Smooth muscle cell of the brain vasculature (primary cell): ENCODE measurements around the gene CNGA4.

Experiments
- DNase-seq: peaks from one replicate; pipeline ENCODE4 v3.0.0-alpha.2; 2012; ENCODE audit warnings: low read depth, low spot score

CNGA4 gene, protein sequence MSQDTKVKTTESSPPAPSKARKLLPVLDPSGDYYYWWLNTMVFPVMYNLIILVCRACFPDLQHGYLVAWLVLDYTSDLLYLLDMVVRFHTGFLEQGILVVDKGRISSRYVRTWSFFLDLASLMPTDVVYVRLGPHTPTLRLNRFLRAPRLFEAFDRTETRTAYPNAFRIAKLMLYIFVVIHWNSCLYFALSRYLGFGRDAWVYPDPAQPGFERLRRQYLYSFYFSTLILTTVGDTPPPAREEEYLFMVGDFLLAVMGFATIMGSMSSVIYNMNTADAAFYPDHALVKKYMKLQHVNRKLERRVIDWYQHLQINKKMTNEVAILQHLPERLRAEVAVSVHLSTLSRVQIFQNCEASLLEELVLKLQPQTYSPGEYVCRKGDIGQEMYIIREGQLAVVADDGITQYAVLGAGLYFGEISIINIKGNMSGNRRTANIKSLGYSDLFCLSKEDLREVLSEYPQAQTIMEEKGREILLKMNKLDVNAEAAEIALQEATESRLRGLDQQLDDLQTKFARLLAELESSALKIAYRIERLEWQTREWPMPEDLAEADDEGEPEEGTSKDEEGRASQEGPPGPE

DNA sequence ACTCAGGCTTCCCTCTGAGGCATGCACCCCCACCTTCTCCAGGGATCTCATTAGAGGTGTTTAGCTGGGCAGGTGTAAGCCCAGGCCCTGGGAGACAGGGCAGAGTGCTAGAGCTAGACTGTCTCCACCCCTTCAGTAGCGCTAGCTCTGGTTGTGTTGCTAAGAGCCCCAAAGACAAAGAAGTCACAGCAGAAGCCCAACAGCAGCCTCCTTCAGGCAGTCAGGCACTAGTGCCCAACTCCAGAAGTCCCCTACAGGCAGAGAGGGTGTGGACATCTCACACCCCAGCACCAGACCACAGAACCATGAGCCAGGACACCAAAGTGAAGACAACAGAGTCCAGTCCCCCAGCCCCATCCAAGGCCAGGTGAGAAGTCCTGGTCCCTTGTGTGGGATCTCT lies at the start of gene CNGA4:
TSS of gene CNGA4 (plus strand) at position 188 of the 400 bp plus-strand sequence. CDS start at position 306, 118 bp downstream.
- DNase-seq, result no peak

DNA sequence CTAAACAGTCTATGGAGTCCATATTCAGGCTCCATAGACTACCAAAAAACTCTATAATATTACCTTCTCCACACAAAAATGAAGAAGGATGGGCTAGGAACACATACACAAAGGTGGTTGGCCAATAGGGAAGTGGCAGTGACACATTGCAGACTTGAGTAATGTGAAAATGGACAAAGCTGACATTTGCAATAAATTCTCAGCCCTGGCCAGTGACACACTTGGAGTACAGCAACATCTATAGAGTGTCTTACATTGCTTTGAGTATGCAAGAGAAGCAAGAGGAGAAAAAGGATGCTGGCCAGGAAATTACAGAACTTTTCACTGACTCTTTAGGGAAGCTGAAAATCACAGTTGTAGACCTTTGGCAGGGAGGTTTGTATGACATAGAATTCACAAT lies 47.1 kb upstream of the CNGA4 start:
- no peak for DNase-seq

DNA sequence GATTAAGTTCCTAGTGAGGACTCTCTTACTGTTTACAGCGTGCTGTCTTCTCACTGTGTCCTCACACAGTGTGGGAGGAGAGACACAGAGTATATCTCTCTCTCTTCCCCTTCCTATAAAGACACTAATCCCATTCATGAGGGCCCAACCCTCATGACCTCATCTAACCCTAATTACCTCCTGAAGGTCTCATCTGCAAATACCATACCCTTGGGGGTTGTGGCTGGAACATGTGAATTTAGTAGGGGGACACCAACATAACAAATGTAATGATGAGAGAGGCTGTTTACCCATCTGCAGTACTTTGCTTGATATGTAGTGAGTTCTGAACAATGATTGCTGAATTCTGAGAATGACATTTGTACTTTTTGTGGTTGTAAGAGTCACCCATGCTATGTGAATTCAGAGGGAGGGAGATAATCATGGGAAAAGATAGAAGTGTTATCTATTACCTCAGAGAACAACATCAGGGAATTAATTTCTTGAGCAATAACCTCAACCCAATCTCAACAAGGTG lies 44.8 kb upstream of the CNGA4 start:
- no peak for DNase-seq

DNA sequence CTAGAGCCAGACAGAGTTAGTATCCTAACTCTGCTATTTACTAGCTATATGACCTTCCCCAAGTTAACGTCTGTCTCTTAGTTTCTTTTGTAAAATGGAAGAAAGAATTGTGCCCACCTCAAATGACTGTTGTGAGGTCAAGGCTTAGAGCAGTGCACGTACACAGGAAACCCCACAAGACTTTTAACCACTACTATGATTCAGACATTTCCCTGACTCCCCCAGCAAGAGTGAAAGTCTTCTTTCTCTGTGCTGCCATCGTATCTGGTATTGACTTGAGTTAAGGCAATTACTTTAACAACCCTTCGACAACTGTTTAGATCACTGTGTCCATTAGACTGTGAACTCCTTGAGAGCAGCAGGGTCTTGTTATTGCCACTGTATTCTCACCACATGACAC lies 42.5 kb upstream of the CNGA4 start:
- DNase-seq, result no peak

DNA sequence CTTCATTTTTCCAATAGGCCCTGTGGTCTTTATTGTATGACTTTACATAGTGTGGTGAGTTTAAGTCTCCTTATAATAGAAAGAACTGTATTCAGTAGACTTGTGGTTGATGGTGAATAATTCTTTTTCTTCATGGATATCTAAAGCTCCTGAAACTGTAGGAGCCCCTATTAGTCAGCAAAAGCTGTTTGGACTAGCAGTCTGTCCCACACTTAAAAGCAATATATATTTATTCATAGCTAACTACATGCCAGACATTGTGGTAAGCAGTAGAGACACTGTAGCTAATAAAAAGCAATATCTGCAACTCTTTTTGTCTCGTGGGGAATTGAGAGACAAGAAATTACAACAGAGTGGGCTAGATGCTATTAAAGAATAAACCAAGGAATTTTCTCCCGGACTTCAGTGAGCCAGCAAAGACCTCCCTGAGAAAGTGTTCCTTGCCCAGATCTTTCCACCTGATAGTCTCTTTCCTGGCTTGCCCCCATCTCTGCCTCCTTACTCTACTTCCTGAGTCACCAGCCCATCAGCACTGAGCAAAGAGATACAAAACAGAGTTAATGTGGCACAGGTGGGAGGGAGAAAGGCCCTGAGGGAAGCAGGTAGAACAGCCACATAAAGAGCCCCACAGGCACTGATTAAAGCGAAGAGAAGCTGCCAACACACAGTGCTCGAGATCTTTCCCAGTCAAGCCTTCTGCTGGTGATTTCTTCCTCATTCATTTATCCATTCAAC lies 41.3 kb upstream of the CNGA4 start:
- no peak for DNase-seq

DNA sequence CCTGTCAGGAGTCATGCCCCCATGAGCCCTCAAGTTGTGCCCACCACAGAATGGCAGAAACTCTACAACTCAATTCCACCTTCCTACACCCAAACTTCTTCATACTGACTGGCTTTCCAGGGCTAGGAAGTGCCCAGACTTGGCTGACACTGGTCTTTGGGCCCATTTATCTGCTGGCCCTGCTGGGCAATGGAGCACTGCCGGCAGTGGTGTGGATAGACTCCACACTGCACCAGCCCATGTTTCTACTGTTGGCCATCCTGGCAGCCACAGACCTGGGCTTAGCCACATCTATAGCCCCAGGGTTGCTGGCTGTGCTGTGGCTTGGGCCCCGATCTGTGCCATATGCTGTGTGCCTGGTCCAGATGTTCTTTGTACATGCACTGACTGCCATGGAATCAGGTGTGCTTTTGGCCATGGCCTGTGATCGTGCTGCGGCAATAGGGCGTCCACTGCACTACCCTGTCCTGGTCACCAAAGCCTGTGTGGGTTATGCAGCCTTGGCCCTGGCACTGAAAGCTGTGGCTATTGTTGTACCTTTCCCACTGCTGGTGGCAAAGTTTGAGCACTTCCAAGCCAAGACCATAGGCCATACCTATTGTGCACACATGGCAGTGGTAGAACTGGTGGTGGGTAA lies 39.6 kb upstream of the CNGA4 start, which contains the start of gene OR52W1:
TSS of gene OR52W1 (plus strand) at position 51 of the 637 bp plus-strand sequence. CDS start at position 51, 0 bp downstream.
- DNase-seq, result no peak

DNA sequence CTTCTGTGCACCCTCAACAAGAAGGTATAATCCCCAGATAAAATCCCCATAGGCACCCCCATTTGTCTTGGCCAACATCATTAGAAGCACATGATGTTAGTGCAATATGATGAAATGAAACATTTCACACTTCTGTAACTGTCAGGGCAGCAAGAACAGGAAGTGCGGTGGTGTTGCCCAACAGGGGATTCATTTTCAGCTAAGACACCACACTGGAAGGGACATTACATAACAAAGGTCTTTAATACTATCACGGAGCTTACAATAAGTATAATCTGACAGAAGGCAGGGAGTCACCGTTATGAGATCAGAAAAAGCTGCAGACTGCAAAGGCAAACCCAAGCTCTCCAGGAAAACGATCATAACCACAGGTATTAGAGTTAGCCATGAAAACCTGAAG lies 37.9 kb upstream of the CNGA4 start:
- DNase-seq, result no peak

DNA sequence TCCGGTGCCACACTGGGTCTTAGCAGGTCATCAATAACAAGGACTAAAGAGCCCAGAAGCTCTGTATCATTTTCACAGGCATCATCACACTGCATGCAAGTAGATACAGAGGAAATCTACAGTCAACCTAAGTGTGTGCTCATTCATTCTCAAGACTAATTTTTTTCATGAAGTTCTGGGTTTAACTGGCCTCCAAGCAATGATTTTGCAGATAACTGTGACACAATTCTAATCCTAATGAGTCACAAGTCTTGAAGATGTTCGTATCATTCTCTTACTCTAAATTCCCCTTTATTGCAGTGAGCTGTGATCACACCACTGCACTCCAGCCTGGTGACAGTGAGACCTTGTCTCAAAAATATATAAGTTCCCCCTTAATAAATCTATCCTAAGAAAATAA lies 37.4 kb upstream of the CNGA4 start:
- no peak for DNase-seq

DNA sequence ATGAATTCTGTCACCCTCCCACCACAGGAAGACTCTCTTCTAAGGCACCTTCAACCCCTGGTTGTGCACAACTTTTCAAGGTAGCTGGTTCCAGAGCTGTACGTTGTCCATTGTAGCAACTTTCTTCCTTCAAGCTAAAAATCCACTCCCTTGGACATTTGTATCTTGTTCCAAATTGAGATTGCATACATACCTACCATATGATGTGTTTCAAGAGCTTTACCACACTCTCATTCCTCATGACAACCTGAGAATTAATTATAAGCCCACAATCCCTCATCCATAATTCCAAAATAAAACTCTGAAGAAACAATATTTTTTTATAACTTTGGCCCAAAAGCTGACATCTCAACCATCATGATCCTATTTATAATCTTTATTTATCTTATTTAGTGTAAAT lies 36.8 kb upstream of the CNGA4 start:
- no peak for DNase-seq

DNA sequence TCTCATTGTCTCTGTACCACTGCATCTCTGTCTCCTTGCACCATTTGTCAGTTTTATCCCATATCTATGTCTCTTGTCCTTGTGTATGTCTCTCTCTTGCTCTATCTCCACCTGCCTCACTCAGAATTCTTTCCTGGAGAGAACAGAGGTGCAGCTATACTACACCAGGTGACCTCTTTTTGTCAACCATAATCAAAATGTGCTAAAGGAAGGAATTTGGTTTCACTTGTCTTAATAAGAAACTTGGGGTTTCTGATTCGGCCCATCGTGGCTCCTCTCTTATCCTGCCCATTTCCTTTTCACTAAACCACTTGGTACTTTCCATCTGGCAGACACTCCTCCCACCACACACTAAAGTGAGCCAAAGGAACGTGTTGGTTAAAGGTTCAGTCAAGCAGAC lies 35.6 kb upstream of the CNGA4 start:
- DNase-seq, result no peak

DNA sequence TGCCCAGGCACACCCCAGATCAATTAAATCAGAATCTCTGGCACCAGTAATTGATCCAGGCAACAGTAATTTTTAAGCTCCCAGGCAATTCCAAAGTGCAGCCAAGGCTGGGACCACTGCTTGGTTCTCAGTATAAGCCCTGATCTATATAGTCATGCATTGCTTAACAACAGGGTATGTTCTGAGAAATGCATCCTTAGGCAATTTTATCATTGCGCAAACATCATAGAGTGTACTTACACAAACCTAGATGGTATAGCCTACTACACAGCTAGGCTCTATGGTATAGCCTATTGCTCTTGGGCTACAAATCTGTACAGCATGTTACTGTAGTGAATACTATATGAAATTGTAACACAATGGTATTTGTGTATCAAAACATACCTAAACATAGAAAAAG lies 34.2 kb upstream of the CNGA4 start:
- no peak for DNase-seq

DNA sequence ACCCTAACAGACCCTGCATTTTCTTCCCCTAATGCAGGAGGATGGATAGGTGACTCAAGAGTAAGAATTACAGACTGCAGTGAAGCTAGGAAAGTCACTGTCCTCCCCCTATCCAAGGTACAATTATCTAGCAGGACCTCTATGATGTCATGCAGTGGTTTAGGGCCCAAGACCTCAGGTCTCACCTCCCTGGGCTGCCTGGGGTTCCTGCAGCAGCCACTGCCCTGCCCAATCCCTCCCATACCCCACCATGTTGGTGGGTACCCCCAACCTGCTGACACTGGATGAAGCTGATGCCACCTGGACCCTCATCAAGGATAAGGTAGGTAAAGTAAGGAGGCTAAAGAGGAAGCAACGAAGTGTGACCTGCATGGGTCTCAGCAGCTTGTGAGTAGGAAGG lies 33.5 kb upstream of the CNGA4 start, which contains the start of gene C11orf42:
TSS of gene C11orf42 (plus strand) at position 192 of the 400 bp plus-strand sequence. CDS start at position 251, 59 bp downstream.
- DNase-seq, result no peak

DNA sequence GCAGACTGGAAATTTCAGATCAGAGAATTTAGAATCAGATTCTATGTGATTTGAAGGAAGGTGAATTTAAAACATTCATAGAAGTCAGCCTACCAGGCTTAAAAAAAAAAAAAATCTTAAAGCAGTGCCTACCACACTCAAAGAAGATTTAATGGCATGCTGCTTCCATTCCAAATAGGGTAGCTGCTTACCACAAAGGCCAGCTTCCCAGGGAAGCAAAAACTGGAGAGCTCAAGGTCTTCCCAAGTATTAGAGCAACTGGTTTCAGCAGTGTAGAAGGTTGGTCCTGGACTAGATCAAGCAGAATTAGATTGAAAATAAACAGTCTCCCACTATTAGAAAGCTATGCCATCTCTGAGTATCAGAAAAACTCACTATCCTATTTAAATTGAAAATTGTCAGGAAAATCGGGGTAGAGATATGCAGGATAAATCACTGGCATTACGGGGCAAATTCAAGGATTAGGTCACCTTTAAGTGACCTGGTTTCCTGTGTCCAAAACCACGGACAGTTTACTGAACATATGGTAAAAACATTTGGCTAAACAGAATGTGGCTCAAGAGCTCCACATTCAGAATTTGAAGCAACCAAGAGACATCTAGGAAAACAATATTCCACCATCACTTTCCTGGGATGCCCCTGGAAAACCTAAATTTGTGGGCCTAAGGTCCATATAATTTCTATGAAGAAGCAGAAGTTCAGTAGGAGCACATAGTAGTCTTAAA lies 32.3 kb upstream of the CNGA4 start:
- DNase-seq, result no peak

DNA sequence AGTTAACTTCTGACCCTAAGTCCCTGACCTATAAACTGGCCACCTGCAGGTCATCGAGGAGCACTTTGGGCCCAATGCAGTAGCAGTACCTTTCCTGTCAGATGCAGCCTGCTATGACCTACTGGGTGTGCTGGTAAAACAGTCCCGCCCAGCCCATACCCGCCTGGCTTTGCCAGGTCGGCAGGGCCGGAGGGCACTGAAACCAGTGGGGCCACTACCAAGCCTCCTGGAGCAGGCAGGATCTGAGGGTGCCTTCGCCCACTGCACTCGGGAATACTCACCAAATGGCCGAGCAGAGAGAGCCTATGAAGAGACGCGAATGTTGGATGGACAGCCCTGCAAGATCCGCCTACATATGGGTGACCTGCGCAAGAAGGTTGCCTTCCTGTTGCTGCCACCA lies 29.1 kb upstream of the CNGA4 start:
- DNase-seq, result no peak

DNA sequence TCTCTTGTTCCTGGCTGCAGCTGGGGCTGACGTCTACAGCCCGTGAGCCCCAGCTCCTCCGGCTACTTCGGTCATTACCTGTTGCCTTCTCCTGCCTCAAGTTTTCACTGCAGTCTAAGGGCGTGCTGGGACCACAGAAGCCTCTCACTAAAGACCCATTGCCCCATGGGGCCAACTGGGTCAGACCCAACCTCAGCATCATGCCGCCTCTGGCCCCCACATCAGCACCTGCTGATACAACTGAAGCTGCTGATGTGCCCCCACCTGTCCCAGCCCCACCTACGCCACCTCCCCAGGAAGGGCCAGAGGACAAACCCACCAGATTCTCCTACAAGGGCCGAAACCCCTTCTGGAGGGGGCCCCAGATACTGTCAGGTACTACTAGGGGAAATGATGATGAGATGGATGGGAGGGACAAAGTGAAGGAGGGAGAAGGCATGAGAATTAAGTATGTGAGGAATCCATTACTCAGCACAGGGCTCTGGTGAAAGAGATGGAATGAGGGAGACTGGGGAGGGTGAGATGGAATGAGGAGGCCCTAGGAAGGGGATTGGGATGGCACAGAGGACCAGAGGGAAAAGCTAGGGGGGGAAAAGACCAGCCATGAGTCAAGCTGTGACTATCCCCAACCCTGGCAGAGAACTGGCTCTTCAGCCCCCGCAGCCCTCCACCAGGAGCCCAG lies 28.5 kb upstream of the CNGA4 start:
- no peak for DNase-seq

DNA sequence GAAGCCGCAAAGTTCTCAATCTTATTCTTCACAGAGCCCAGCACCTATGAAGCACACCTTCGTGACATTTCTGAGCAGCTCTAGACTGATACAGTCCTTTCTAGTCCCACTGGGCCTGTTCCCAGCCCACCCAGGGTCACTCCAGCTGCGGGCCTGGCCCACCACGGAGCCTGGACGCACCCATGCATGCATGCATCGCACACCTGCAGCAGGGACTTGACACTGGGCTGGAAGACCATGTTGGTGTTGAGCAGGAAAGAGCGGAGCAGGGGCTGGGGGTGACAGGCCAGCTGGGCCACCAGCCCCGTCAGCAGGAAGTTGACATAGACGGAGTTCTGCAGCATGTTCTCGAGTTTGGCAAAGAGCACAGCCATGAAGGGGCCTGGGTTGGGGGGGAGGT lies 24.4 kb upstream of the CNGA4 start:
- no peak for DNase-seq

DNA sequence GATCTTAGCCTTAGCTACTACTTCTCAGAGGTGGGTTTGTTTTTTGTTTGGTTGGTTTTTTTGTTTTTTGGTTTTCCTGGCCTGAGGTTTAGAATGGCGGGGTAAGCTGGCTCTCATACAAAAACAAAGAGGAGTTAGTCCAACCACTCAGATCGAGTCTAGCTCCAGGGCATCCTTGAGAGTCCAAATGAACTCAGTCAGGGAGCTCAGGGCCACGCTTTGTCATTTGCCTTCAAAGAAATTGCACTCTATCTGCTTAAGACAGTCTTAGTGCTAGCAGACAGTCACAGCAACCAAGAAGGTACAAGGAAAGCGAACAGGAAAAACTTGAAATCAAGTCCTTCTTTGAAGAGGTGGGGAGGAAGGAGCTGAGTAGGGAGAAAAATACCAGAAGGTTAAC lies 22.4 kb upstream of the CNGA4 start:
- DNase-seq, result no peak

DNA sequence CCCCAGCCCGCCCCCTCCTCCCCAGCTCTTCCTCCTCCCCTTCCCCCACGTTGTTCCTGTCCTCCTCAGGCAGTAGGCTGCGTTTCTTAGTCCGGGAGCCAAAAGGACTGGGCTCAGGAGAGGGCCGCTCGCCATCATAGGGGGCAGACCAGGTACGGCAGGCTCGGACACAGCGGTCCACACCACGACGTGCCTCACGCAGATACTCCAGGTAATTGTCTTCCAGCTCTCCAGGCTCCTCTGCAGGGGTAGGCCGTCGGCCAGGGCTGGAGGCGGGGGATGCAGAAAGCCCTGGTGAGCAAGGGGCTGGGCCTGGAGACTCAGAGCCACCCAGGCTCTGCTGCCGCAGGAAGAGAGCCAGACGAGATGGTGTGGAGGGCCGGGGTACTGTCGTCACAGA lies 21.2 kb upstream of the CNGA4 start:
- DNase-seq, result no peak

DNA sequence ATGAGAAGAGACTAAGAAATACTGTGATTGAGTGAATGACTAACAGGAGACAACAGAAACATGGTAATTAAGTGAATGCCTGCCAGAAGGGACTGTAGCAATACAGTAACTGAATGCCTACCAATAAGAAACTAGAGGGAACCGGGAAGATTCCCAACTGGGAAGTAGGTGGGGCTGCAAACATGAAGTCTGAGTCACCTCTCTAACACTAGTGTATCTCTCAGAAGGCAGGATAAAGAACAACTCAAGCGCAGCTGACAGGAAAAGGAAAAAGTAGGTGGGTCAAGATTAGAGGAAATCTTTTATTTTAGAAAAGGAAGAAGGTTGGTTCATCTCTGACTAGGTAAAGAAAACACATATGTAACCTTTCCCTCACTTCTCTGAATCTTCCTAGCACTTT lies 19.5 kb upstream of the CNGA4 start:
- peak; percentile 32 for DNase-seq

DNA sequence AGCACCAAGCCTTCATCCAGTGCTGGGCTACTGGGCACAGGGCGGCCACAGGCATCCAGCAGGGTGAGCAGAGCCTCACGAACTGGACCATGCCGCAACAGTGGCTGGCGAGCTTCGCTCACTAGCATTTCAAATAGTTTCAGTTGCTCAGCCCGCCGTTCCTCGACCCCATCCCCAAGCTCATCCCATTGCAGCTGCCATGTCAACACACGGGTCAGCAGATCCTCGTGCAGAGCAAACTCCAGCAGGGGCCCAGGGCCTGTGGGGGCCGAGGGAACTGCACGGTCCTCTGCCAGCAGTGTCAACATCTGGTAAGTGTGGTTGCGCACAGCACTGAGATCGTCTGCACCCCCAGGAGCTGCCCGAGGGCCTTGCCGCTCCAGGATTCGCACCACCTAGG lies 15.0 kb upstream of the CNGA4 start:
- DNase-seq, result no peak

DNA sequence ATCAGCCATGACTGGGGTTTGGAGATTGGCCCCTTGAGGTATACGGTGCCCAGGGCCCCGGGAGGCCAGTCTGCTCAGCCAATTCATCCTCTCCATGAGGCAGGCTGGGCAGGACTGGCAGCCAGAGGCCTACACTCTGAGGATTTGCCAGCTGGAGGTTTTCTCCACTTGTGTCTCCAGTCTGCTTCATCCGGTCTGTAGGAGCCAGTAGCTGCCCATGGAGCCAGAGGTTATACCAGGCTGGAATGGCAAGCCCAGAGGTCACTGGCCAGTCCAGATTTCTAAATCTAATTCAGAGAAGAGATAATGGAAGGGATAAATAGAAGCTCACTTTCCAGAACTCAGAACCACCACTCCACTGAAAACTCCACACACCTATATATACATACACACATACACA lies 14.5 kb upstream of the CNGA4 start:
- no peak for DNase-seq
